Body of pancreas (tissue), 4 donors: Measurements from ENCODE around the gene SUPT4H1.

ENCODE experiments used
- POLR2A ChIP-seq, 3 donors: fragments of 450-650 bp; IDR thresholded peaks; one replicate each; pipeline ENCODE4 v1.6.1; 2016; ENCODE audit warnings: antibody characterized with exemption in 3 of 3, mild to moderate bottlenecking in 2 of 3
- TF ChIP-seq, protein P1 (sequence below), 7 experiments: fragments of 450-650 bp in 4 of 7; fragments of 200-600 bp in 3 of 7; sonication (generic) in 3 of 7; IDR thresholded peaks; one replicate each; pipeline ENCODE4 v1.5.1; 2016 to 2019; ENCODE audit warnings: antibody characterized with exemption in 7 of 7

DNA sequence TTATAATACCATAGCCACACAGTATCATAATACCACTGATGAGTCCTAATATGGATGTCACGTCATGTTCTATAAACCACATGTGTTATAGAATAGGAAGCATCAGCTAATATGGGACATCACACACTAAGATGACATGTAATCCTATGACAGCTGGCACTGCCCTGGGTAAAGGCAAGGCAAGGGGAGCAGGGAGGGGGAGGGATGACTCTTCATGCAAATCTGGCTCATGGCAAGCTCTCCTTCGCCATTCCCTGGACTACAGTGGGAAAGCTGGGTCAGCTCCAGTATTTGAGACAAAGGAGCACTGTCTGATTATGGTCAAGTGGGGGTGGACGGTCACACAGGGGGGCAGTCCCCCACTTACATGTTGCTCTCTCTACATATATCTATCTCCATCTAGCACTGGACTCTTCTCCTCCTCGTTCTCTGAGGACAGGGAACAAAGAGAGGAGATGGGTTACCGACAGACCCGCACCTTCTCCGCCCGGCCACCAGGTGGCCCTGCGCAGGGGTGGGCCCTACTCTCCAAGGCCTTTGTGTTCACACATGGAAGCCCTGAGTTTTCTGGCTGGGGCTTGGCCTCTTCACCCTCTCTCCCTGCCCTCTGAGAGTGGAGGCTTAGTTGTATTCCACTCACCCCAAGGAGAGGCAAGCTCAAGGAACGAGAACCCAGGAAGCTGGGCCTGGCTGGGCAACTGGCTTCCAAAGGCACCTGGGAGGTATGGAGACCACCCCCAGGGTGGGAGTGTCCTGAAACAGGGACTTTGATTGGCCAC lies 47.8 kb downstream of the SUPT4H1 start:
- no peak for TF ChIP-seq POLR2A (IDR thresholded peaks at IDR 0.05)
- TF ChIP-seq, protein P1, sequence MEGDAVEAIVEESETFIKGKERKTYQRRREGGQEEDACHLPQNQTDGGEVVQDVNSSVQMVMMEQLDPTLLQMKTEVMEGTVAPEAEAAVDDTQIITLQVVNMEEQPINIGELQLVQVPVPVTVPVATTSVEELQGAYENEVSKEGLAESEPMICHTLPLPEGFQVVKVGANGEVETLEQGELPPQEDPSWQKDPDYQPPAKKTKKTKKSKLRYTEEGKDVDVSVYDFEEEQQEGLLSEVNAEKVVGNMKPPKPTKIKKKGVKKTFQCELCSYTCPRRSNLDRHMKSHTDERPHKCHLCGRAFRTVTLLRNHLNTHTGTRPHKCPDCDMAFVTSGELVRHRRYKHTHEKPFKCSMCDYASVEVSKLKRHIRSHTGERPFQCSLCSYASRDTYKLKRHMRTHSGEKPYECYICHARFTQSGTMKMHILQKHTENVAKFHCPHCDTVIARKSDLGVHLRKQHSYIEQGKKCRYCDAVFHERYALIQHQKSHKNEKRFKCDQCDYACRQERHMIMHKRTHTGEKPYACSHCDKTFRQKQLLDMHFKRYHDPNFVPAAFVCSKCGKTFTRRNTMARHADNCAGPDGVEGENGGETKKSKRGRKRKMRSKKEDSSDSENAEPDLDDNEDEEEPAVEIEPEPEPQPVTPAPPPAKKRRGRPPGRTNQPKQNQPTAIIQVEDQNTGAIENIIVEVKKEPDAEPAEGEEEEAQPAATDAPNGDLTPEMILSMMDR (IDR thresholded peaks at IDR 0.05), result peak; percentile 48 to 70 (median 67)
